GM18505 (cell line): ENCODE measurements around the gene SMAD7.
A peak's percentile ranks its signal among the peaks of the same experiment; 100 is the strongest.

Source experiments
- ATAC-seq: cut with Tn5 transposase; IDR thresholded peaks from one replicate; pipeline ENCODE4 v1.9.1; 2021; ENCODE audit not compliant: unreplicated experiment
- POLR2A ChIP-seq: IDR thresholded peaks from 4 replicates; pipeline ENCODE4 v1.6.1; 2011; ENCODE audit warnings: borderline replicate concordance; ENCODE audit not compliant: insufficient read depth, insufficient read length; ENCODE audit errors: extremely low read depth

The SMAD7 gene

DNA sequence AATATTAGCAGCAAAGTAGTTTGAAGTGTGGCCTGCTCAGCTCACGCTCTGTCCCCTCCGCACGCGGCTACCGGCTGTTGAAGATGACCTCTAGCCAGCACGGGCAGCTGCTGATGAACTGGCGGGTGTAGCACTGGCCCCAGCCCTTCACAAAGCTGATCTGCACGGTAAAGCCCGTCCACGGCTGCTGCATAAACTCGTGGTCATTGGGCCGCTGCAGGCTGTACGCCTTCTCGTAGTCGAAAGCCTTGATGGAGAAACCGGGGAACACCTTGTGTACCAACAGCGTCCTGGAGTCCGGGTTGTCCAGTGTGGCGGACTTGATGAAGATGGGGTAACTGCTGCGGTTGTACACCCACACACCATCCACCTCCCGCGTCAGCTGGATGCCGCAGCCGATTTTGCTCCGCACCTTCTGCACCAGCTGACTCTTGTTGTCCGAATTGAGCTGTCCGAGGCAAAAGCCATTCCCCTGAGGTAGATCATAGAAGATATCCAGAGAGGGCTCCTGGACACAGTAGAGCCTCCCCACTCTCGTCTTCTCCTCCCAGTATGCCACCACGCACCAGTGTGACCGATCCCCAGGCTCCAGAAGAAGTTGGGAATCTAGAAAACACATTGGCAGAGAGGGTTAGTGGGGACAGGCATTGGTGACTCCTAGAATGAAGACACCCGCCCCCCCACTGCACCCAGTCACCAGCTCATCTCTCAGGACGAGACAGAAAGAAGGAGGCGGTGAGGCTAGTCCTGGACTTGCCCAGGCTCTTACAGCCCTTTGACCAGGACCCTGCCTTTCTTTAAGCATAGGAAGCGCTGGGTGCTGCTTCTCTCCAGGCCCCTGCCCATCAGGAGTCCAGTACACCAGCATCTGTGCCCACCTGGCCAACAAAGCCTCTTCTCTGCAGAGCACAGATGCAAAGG lies 29.2 kb downstream of the SMAD7 start:
- no peak for ATAC-seq
- no peak for TF ChIP-seq POLR2A

DNA sequence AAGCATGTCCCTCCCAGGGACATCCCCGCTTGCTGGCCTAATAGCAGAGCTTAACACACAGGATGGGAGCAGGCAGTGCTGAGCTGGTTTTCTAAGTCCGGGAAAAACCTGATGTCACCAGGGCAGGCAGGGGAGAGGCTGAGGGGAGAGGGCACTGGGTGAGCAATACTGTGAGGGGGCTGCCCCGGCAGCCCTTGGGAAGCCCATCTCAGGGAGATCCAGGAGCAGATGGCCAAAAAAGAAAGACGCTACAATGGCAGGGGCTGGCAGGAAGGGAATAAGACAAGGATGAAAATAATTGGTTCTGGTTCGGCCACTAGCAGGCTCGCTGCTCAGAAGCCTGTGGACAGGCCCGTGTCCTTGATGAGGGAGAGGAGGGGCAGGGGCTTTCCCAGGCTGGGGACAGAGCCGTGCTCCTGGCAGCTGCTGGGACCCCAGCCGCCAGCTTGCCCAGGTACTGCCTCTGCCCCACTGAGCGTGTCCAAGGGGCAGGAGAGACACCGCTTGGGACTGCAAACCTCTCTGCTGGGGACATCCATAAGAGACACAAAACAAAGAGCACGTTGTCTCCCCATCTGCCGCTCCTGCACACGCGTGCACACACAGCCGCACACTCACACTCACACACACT lies 30.2 kb downstream of the SMAD7 start:
- no peak for TF ChIP-seq POLR2A
- no peak for ATAC-seq

DNA sequence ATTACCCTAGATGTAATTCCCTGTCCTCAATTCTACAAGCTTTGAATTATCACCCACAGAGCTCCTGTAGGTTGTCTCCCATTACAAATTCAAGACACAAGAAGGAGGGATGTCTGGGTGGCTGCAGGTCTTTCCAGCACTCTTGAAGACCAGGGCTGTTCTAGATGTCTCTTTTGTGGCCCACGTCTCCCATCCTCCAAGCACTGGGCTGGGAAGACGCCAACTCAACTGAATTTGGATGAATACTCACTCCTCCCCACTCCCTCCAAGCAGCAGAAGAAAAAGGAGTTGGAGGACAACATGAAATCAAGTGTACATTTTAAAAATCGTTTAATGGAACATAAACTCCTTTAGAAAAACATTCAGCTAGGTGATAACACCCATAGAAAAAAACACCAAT lies 31.2 kb downstream of the SMAD7 start:
- TF ChIP-seq POLR2A = no peak

DNA sequence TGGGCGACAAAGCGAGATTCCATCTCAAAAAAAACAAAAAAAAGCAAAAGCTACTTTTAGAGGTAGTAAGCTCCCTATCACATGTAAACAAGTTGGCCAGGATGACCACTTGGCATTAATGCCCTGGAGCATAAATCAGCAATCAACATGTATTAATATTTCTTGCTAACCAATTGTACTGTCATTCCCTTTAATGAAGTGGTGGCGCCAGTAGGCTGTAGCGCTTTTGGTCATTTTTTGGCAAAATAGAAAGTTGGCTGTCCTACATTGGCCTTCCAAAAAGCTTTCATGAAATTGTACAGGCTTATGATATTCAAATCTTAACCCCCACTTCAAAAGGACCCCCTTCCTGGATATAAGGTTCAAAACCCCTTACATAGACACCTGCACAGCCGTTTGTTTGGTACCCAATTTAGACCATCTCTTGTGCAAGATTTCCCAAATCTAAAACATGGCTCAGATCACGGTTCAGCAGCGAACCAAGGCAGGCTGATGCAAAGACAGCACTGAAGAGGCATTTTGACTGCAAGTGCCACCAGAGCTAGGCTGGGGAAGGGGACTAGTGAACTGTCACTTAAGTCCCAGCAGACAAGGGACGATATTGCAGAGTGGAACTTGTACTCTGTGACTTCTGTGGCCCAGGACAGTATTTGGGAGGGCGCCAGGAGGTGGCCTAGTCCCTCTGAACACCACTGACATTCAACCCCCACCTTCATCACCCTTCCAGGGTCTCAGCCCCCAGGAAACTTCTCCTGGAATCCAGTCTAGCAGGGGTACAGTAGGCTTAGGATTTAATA lies 31.9 kb downstream of the SMAD7 start:
- TF ChIP-seq POLR2A = no peak
- no peak for ATAC-seq

More for the DNA sequence above, 31.2 kb downstream of the SMAD7 start:
- no peak for ATAC-seq

DNA sequence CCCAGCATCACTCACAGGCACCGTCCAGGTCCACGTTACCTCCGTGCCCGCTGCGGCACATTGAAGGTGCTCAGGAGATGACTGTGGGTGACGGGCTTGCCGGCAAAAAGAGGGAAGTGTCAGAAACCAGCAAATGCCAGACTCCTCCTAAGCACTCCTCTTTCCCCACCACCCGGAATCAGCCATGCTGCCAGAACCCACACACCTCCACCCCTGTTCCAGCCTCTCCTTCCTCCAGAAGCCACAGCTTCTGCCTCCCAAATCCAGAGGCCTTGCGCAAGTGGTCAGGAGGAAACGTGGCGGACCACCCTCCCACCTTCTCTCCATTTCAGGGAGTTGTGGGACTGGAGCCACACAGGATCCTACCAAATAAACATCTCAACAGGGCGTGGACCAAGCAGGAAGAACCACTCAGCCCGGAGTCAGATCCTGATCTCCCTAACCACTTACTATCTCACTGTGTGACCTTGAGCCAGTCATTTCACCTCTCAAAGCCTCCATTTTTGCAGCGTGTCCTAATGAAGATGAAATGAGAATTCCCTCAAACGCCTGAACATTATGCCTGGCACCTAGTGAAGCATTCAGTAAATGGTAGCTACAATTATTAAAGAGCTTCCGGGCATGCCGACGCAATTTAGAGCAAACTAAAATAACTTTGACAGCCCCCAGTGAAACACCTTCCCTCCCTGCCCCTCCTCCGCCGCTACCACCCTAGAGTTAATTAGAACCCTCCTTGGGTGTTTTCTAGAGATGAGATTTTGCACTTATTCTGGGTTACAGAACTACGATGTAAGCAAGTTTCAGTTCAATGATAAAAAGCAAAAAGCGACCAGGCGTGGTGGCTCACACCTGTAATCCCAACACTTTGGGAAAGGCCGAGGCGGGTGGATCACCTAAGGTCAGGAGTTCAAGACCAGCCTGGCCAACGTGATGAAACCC lies 32.9 kb downstream of the SMAD7 start:
- peak; percentile 19 for TF ChIP-seq POLR2A
- ATAC-seq = no peak

DNA sequence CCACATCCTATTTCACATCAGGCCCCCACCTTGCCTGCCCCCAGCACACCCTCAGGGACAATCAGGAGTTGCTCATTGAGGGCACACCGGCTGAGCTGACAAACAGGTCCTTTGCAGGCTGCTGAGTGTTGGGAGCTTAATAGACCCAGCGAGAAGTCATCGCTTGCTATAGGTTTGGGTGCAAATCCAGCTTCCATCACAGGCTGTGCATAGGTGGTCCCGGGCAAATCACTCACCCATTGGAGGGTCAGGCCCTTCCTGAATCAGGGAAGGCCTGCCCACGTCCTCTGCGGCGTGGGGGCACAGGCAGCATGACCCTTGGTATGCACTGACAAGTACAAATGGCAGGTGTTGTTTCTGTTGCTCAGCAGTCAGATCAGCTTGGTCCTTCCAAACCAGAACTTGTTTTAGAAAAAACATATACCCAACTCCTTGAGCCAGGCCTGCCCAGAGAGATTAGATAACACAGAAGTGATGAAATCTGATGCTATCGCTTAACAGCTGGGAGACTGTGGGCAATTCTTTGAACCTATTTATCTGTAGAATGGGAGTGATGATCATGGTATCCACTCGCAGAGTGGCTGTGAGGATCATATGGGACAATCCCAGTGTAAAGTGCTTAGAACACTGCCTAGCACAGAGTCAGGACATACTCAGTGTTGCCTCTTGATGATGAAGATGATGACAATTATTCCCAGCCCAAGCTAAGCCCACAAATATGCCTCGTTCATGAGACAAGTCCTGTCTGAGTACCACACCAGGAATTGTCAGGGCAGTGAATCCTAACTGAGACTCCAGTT lies 34.9 kb downstream of the SMAD7 start:
- no peak for TF ChIP-seq POLR2A
- ATAC-seq = no peak

DNA sequence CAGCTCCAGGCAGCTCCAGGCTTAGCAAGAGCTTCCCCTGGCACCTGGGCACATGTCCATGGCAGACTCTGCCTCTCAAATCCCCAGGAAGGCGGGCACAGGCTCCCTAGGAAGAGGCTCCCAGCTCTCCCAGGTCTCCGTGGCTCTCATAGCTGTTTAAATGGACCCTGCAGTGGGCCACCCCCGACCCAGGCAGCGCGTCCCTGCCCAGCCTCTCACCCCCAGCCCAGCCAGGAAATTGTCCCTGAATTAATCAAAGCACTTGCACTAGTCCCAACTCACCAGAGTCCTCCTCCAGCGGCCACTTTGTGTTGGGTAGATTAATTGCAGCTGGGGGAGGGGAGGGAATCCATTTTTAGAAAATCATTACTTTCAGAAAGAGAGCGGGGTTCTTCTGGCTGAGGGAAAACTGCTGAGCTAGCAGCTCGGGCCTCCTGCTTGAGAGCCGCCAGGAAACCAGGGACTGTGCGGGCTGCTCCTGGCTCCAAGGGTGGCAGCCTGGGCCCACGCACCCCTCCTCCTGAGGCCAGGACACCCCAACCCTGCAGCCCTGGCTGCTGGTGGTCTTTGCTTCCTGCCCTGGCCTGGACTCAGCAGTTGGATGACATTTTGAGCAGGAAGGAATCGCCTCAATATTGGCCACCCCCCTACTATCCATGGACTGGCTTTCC lies 36.0 kb downstream of the SMAD7 start:
- ATAC-seq = no peak
- no peak for TF ChIP-seq POLR2A

DNA sequence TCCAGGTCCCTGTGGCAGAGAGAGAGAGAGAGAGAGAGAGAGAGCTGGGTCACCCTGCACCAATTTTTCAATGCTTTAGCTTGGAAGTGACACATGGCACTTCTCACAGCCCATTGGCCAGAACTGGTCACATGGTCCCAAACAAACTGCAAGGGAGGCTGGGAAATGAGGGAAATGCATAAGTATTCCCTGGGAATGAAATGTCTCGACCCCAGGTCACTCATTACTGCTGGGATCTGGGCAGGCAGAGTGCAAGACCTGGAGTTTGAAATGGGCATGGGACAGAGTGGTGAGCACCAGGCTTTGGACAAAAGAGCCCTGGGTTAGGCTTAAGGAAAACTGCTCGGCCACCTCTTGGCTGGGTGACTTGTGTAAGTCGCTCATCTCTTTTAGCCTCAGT lies 37.0 kb downstream of the SMAD7 start:
- ATAC-seq = no peak
- no peak for TF ChIP-seq POLR2A

DNA sequence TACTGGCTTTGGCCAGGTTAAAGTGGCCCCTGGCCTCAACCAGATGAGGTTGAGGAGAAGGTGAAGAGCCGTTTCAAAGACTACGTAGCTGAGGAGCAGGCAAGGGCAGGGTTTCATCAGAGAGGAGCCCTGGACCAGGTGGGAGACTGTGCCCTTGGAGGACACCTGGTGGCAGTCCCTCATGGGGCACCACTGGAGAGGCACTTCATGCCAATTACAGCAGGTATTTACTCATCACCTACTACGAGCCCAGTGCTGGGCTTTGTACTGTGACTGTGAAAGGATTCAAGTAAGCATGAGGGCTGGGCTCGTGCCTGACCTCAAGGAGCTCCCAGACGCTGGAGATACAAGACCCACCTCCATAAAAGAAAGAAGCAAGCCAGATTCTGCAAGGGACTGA lies 37.6 kb downstream of the SMAD7 start:
- ATAC-seq = no peak

DNA sequence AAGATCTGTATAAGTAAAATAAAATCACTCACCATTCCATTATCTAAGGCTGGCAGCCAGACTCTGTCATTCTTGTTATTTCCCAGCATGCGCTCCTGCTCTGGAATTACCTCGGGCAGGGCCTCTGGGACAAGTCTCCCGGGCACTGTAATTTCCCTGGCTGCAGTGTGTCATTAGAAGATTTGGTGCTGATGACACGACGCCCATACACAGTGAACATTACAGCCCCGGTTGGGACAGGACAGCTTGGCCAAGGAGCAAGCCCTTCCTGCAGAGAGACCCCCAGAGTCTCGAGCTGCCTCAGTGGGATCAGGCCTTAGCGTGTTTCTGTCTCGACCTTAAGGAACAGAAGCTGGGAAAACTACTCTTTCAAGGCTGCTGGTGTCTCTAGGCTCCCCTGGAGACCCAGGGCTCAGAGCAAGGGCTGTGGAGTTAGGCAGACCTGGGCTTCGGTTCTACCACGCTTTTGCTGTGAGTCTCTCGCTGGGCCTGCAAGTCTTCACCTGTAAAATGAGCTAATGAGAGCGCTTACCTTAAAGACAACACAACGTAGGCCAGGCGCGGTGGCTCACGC lies 39.7 kb downstream of the SMAD7 start:
- TF ChIP-seq POLR2A = no peak
- no peak for ATAC-seq

More for the DNA sequence above, 37.6 kb downstream of the SMAD7 start:
- no peak for TF ChIP-seq POLR2A

DNA sequence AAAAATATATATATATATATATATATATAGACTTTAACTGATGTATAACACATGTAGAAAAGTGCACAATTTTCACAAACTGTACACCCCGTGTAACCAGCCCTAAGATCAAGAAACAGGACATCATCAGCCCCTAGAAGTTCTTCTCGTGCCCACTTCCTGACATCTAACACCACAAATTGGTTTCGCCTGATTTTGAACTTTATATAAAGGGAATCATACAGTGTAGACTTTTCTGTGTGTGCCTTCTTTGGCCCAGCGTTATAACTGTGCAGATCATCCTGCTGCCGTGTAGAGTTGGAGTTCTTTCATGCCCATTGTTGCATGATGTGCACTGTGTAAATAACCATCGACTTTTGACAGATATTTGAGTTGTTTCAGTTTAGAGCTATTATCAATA lies 41.0 kb downstream of the SMAD7 start:
- no peak for ATAC-seq
- TF ChIP-seq POLR2A = no peak
